ENCODE measurements around the gene RAB33A. TPM values are rescaled to one million over a fixed set of nuclear protein-coding genes. Genes with fewer than 3 reads are reported as not detected.

Gene RAB33A
- total and polyA plus RNA-seq, 9 of the 15 experiments (the other 6 are each of a cell fraction or from before 2014, with no cell fraction given): 0.04 to 0.20 (median 0.06) TPM; not detected in 4

- no peak for TF ChIP-seq GTF3C2 (IDR thresholded peaks at IDR 0.05; ENCODE audit: borderline replicate concordance, extremely low read depth, insufficient read length)
- peak; percentile 25; the same call in 1 of the 2 replicates for TF ChIP-seq SMARCE1 (IDR thresholded peaks at IDR 0.05)
- TF ChIP-seq EHMT2 (IDR thresholded peaks at IDR 0.05): no peak
- no peak for TF ChIP-seq BRD9 (IDR thresholded peaks at IDR 0.05; ENCODE audit: low read depth, partially characterized antibody)
Measured at GRCh38 chrX:130139474-130140201, 32.1 kb upstream of the RAB33A start (continued).

DNA sequence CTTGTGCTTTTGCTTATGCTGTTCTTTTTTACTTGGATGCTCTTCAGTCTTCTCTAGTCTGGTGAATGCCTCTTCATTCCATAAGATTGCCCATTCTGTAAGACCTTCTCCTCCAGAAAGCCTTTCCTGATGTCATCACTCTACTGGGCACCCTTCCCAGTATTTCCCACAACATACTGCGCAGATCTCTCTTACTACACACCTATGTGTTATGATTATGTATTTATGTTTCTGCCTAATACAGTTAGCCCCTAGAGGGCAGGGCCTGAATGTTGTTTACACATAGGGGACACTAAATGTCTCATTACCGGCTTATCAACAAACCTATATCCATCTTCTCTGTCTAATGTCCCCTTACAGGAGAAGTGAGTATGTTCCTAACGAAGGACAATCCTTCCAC lies 27.3 kb upstream of the RAB33A start:
- no peak overlapping the region for H3K9ac ChIP-seq (ENCODE audit: insufficient read depth in 1 of 2, low read depth in 2 of 2, low read length in 2 of 2)
- no peaks in the 10 kb centered on the region for H3K79me2 ChIP-seq (ENCODE audit: control insufficient read depth, insufficient read depth, low read length)
- ChIA-PET POLR2A (interaction anchor here (1.0 kb wide), 1 partner anchor 10 kb away, joined by 5 read pairs; no protein-coding TSS in a partner anchor), CTCF (ENCODE audit: low intra/inter-chr PET ratio) (interaction anchor here (1.2 kb wide), 1 partner anchor 48 kb away, joined by 6 read pairs; no protein-coding TSS in a partner anchor)
- no peak overlapping the region for H3K4me2 ChIP-seq (ENCODE audit: insufficient read depth, low read length)
- H4K20me1 ChIP-seq (replicated peaks; ENCODE audit: control insufficient read depth, insufficient read depth, low read length): no peaks in the 10 kb centered on the region
- H3K27me3 ChIP-seq (ENCODE audit: control insufficient read depth in 2 of 2, insufficient read depth in 2 of 2, low read length in 2 of 2): no peaks in the 10 kb centered on the region
- no peak overlapping the region for H2AFZ ChIP-seq (ENCODE audit: low read depth, low read length)
- FAIRE-seq: no peak
- 68% methylated on average over 3 of the region's 3 CpGs for WGBS (ENCODE audit: insufficient coverage, low coverage, missing lambda C conversion rate)
- no peaks in the 10 kb centered on the region for H3K9me3 ChIP-seq (replicated peaks; ENCODE audit: control insufficient read depth, insufficient read depth, low read depth, low read length)
- in situ Hi-C loops (cut with MboI) (no loop called here), intact Hi-C loops (cut with micrococcal nuclease) (loop anchor here (1.0 kb wide), 1 partner anchor 48 kb away; no protein-coding TSS in a partner anchor)
- peaks cover 72% of the 10 kb centered on the region for H3K36me3 ChIP-seq (ENCODE audit: control insufficient read depth, insufficient read depth, low read length)
- DNase-seq (ENCODE audit: extremely low read depth in 1 of 4, low spot score in 3 of 4): no peak
- no peaks in the 10 kb centered on the region for H3K9me1 ChIP-seq (ENCODE audit: control insufficient read depth, insufficient read depth, low read length)
- ATAC-seq: peak; percentile 66; the same call in 2 of the 3 replicates
- H3K4me3 ChIP-seq: no peak overlapping the region
- no TSS peak for BruUV-seq (replicated peaks)
- peaks cover 0 to 7% of the 10 kb centered on the region in 2 experiments; a peak in 3 of 5 replicates for H3K4me1 ChIP-seq (replicated peaks in 1 of 2; ENCODE audit: control insufficient read depth in 2 of 2, insufficient read depth in 2 of 2, low read length in 2 of 2)
- no peak overlapping the region for H3K27ac ChIP-seq (ENCODE audit: extremely low read depth, low read depth, low read length)
- peak in 2 of 3 experiments; percentile 10 to 40; a peak in 2 of 6 replicates for TF ChIP-seq CTCF (IDR thresholded peaks at IDR 0.05 in 2 of 3, conservative IDR thresholded peaks at IDR 0.05 in 1 of 3; ENCODE audit: insufficient read depth in 2 of 3, low read depth in 1 of 3, low read length in 3 of 3)
- TF ChIP-seq ZNF175 (CRISPR knock-in tag; IDR thresholded peaks at IDR 0.05; ENCODE audit: low read depth): no peak
- peak in 1 of 2 experiments; percentile 52; a peak in 3 of 4 replicates for TF ChIP-seq RAD21 (CRISPR knock-in tag; conservative IDR thresholded peaks at IDR 0.05 in 1 of 2, IDR thresholded peaks at IDR 0.05 in 1 of 2)
- no peak for TF ChIP-seq NFYB (IDR thresholded peaks at IDR 0.05; ENCODE audit: extremely low read depth, insufficient read length)

Measured in K562 (cell line).